ENCODE measurements around the gene CYTH3. TPM values are rescaled to one million over a fixed set of nuclear protein-coding genes. Genes with fewer than 3 reads are reported as not detected.

The CYTH3 gene
- total and polyA plus RNA-seq, 9 of the 15 experiments (the other 6 are each of a cell fraction or from before 2014, with no cell fraction given): 0.25 to 15.2 (median 11.4) TPM

GRCh38 chr7:6272481-6273323 is at the start of gene CYTH3 (continued):
- TF ChIP-seq ZNF551 (CRISPR knock-in tag; IDR thresholded peaks at IDR 0.05) (no peak), ZNF197 (CRISPR knock-in tag; IDR thresholded peaks at IDR 0.05; ENCODE audit: low read depth) (no peak), CREB1 (IDR thresholded peaks at IDR 0.05) (no peak; the same call in 1 of the 2 replicates), CREB1 (CRISPR knock-in tag; IDR thresholded peaks at IDR 0.05) (no peak), ZBTB1 (CRISPR knock-in tag; IDR thresholded peaks at IDR 0.05; ENCODE audit: borderline replicate concordance, low read depth) (no peak), MAX (CRISPR knock-in tag; IDR thresholded peaks at IDR 0.05) (peak; percentile 68; the same call in 1 of the 2 replicates), HOXB6 (CRISPR knock-in tag; IDR thresholded peaks at IDR 0.05; ENCODE audit: borderline replicate concordance) (no peak), XRCC4 (IDR thresholded peaks at IDR 0.05; ENCODE audit: extremely low read depth, insufficient read depth, insufficient read length) (no peak), DIDO1 (tag; IDR thresholded peaks at IDR 0.05; ENCODE audit: low read depth) (no peak), ZNF778 (CRISPR knock-in tag; IDR thresholded peaks at IDR 0.05) (no peak), RBFOX2 (IDR thresholded peaks at IDR 0.05; ENCODE audit: low read depth, low read length) (peak; percentile 62), ZNF24 (IDR thresholded peaks at IDR 0.05) (peak; percentile 14; the same call in 1 of the 2 replicates), SRSF1 (IDR thresholded peaks at IDR 0.05; ENCODE audit: low read depth, low read length) (no peak), GATAD2B (IDR thresholded peaks at IDR 0.05; ENCODE audit: borderline replicate concordance) (peak; percentile 74), ZNF280B (CRISPR knock-in tag; IDR thresholded peaks at IDR 0.05) (no peak)
- TF ChIP-seq, protein P1, sequence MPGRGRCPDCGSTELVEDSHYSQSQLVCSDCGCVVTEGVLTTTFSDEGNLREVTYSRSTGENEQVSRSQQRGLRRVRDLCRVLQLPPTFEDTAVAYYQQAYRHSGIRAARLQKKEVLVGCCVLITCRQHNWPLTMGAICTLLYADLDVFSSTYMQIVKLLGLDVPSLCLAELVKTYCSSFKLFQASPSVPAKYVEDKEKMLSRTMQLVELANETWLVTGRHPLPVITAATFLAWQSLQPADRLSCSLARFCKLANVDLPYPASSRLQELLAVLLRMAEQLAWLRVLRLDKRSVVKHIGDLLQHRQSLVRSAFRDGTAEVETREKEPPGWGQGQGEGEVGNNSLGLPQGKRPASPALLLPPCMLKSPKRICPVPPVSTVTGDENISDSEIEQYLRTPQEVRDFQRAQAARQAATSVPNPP (IDR thresholded peaks at IDR 0.05; ENCODE audit: borderline replicate concordance, insufficient read depth, insufficient read length): no peak
- TF ChIP-seq, protein P2, sequence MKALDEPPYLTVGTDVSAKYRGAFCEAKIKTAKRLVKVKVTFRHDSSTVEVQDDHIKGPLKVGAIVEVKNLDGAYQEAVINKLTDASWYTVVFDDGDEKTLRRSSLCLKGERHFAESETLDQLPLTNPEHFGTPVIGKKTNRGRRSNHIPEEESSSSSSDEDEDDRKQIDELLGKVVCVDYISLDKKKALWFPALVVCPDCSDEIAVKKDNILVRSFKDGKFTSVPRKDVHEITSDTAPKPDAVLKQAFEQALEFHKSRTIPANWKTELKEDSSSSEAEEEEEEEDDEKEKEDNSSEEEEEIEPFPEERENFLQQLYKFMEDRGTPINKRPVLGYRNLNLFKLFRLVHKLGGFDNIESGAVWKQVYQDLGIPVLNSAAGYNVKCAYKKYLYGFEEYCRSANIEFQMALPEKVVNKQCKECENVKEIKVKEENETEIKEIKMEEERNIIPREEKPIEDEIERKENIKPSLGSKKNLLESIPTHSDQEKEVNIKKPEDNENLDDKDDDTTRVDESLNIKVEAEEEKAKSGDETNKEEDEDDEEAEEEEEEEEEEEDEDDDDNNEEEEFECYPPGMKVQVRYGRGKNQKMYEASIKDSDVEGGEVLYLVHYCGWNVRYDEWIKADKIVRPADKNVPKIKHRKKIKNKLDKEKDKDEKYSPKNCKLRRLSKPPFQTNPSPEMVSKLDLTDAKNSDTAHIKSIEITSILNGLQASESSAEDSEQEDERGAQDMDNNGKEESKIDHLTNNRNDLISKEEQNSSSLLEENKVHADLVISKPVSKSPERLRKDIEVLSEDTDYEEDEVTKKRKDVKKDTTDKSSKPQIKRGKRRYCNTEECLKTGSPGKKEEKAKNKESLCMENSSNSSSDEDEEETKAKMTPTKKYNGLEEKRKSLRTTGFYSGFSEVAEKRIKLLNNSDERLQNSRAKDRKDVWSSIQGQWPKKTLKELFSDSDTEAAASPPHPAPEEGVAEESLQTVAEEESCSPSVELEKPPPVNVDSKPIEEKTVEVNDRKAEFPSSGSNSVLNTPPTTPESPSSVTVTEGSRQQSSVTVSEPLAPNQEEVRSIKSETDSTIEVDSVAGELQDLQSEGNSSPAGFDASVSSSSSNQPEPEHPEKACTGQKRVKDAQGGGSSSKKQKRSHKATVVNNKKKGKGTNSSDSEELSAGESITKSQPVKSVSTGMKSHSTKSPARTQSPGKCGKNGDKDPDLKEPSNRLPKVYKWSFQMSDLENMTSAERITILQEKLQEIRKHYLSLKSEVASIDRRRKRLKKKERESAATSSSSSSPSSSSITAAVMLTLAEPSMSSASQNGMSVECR (CRISPR knock-in tag; IDR thresholded peaks at IDR 0.05): 0 out of 2 replicates have a peak, but pooled peaks have one; percentile 25
- TF ChIP-seq, protein P3, sequence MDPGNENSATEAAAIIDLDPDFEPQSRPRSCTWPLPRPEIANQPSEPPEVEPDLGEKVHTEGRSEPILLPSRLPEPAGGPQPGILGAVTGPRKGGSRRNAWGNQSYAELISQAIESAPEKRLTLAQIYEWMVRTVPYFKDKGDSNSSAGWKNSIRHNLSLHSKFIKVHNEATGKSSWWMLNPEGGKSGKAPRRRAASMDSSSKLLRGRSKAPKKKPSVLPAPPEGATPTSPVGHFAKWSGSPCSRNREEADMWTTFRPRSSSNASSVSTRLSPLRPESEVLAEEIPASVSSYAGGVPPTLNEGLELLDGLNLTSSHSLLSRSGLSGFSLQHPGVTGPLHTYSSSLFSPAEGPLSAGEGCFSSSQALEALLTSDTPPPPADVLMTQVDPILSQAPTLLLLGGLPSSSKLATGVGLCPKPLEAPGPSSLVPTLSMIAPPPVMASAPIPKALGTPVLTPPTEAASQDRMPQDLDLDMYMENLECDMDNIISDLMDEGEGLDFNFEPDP (CRISPR knock-in tag; IDR thresholded peaks at IDR 0.05): no peak

Data from K562 (cell line).